HEK293 (cell line): ENCODE data around the gene SZRD1.
A peak's percentile ranks its signal among the peaks of the same experiment; 100 is the strongest.

ENCODE experiments used
- KLF7 ChIP-seq: fragments of 450-650 bp; formaldehyde crosslinking; IDR thresholded peaks from 2 replicates; pipeline ENCODE4 v1.5.1; 2016; ENCODE audit warnings: missing biosample characterization, missing genetic modification characterization, borderline replicate concordance
- SP7 ChIP-seq: fragments of 450-650 bp; formaldehyde crosslinking; IDR thresholded peaks from 2 replicates; pipeline ENCODE4 v1.5.1; 2016; ENCODE audit warnings: missing biosample characterization, missing genetic modification characterization
- TCF7L2 ChIP-seq: IDR thresholded peaks from 2 replicates; pipeline ENCODE4 v1.6.1; 2011; ENCODE audit warnings: low read depth, mild to moderate bottlenecking, inconsistent platforms, low read length, moderate library complexity, borderline replicate concordance
- ZBTB1 ChIP-seq: fragments of 450-650 bp; formaldehyde crosslinking; IDR thresholded peaks from 2 replicates; pipeline ENCODE4 v1.5.1; 2016; ENCODE audit warnings: missing biosample characterization, missing genetic modification characterization
- ZBTB11 ChIP-seq: fragments of 450-650 bp; formaldehyde crosslinking; conservative IDR thresholded peaks from 2 replicates; pipeline ENCODE4 v1.5.1; 2016; ENCODE audit warnings: low read depth, missing biosample characterization, missing genetic modification characterization
- ZNF221 ChIP-seq: fragments of 450-650 bp; formaldehyde crosslinking; IDR thresholded peaks from 2 replicates; pipeline ENCODE4 v1.5.1; 2017; ENCODE audit warnings: missing biosample characterization, missing genetic modification characterization, borderline replicate concordance
- ZNF26 ChIP-seq: fragments of 450-650 bp; formaldehyde crosslinking; IDR thresholded peaks from 2 replicates; pipeline ENCODE4 v1.5.1; 2016; ENCODE audit warnings: missing biosample characterization, missing genetic modification characterization
- ZNF362 ChIP-seq: fragments of 450-650 bp; formaldehyde crosslinking; IDR thresholded peaks from 2 replicates; pipeline ENCODE4 v1.5.1; 2016; ENCODE audit warnings: missing biosample characterization, missing genetic modification characterization
- ZNF366 ChIP-seq: fragments of 450-650 bp; formaldehyde crosslinking; conservative IDR thresholded peaks from 2 replicates; pipeline ENCODE4 v1.5.1; 2016; ENCODE audit warnings: missing biosample characterization, missing genetic modification characterization
- ZNF488 ChIP-seq: fragments of 450-650 bp; formaldehyde crosslinking; IDR thresholded peaks from 2 replicates; pipeline ENCODE4 v1.5.1; 2016; ENCODE audit warnings: missing biosample characterization, missing genetic modification characterization
- ZNF521 ChIP-seq: fragments of 450-650 bp; formaldehyde crosslinking; IDR thresholded peaks from 2 replicates; pipeline ENCODE4 v1.5.1; 2017; ENCODE audit warnings: missing biosample characterization, mild to moderate bottlenecking, missing genetic modification characterization
- ZNF596 ChIP-seq: fragments of 450-650 bp; IDR thresholded peaks from 2 replicates; pipeline ENCODE4 v1.5.0; 2018; ENCODE audit warnings: missing biosample characterization, mild to moderate bottlenecking, missing genetic modification characterization, moderate library complexity
- ZNF626 ChIP-seq: fragments of 450-650 bp; sonication (Bioruptor Pico); formaldehyde crosslinking; IDR thresholded peaks from 2 replicates; pipeline ENCODE4 v1.5.1; 2018; ENCODE audit warnings: missing biosample characterization, missing genetic modification characterization, inconsistent platforms
- ZNF658 ChIP-seq: fragments of 450-650 bp; formaldehyde crosslinking; IDR thresholded peaks from 2 replicates; pipeline ENCODE4; 2016; ENCODE audit warnings: missing biosample characterization, missing genetic modification characterization
- ZNF660 ChIP-seq: fragments of 450-650 bp; IDR thresholded peaks from 2 replicates; pipeline ENCODE4 v1.5.1; 2018; ENCODE audit warnings: missing biosample characterization, mild to moderate bottlenecking, missing genetic modification characterization
- ZNF670 ChIP-seq: fragments of 450-650 bp; formaldehyde crosslinking; IDR thresholded peaks from 2 replicates; pipeline ENCODE4 v1.5.1; 2016; ENCODE audit warnings: missing biosample characterization, missing genetic modification characterization, low read depth
- TF ChIP-seq, protein P1 (sequence below): fragments of 450-650 bp; formaldehyde crosslinking; optimal IDR thresholded peaks from 2 replicates; pipeline ENCODE3; 2016; ENCODE audit warnings: missing biosample characterization, mild to moderate bottlenecking, missing genetic modification characterization
- TF ChIP-seq, protein P2 (sequence below): fragments of 450-650 bp; formaldehyde crosslinking; IDR thresholded peaks from 2 replicates; pipeline ENCODE4 v1.5.1; 2016; ENCODE audit warnings: missing biosample characterization, missing genetic modification characterization
- TF ChIP-seq, protein P3 (sequence below): fragments of 450-650 bp; formaldehyde crosslinking; IDR thresholded peaks from 2 replicates; pipeline ENCODE4 v1.5.1; 2016; ENCODE audit warnings: missing biosample characterization, missing genetic modification characterization

SZRD1 gene

DNA sequence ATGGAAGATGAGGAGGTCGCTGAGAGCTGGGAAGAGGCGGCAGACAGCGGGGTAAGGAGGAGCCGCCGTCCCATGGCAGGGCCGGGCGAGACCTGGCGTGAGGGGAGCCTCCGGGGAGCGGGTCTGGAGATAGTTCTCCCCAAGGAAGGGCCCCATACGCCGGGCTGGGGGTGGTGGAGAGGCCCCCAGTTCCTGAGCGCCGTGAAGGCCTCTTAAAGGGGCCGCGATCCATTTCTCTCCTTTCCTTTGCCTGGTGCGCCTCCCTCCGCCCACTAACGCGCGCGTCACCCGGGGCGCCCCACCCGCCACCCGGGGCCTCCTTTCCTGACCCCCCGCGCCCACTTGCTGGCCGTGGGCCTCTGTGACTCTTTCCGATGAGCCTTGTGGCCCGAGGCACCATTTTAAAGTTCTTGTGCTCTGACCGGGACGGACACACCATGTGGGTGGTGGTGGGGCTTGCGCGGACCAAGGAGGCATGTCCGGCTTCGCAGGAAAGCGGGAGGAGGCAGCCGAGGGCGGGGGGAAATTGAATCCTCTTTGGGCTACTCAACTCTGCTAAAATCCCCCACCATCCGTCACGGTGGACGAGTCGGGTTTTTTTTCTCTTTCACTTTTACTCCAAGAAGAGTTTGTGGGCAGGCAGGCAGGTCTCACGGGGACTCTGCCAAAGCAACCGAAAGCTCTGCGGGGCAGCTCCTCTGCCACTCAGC lies 371 bp downstream of the SZRD1 start (continued):
- TF ChIP-seq ZBTB11 (tag by site-specific recombination), result peak; percentile 42; the same call in 1 of the 2 replicates
- TF ChIP-seq ZNF660 (tag by site-specific recombination), result no peak
- TF ChIP-seq ZBTB1 (tag by site-specific recombination), result peak; percentile 43; the same call in 1 of the 2 replicates
- TF ChIP-seq ZNF366 (tag by site-specific recombination), result peak; percentile 65
- no peak for TF ChIP-seq ZNF26 (tag by site-specific recombination)
- TF ChIP-seq ZNF626, result no peak
- TF ChIP-seq ZNF670, result no peak
- no peak for TF ChIP-seq ZNF221 (tag by site-specific recombination)
- TF ChIP-seq KLF7 (tag by site-specific recombination), result no peak
- peak; percentile 87 for TF ChIP-seq SP7 (tag by site-specific recombination)
- no peak for TF ChIP-seq ZNF596 (tag by site-specific recombination)
- TF ChIP-seq ZNF488 (tag by site-specific recombination), result no peak
- TF ChIP-seq, protein P1, sequence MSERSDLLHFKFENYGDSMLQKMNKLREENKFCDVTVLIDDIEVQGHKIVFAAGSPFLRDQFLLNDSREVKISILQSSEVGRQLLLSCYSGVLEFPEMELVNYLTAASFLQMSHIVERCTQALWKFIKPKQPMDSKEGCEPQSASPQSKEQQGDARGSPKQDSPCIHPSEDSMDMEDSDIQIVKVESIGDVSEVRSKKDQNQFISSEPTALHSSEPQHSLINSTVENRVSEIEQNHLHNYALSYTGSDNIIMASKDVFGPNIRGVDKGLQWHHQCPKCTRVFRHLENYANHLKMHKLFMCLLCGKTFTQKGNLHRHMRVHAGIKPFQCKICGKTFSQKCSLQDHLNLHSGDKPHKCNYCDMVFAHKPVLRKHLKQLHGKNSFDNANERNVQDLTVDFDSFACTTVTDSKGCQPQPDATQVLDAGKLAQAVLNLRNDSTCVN, result peak; percentile 91
- TF ChIP-seq, protein P2, sequence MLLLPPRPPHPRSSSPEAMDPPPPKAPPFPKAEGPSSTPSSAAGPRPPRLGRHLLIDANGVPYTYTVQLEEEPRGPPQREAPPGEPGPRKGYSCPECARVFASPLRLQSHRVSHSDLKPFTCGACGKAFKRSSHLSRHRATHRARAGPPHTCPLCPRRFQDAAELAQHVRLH (tag by site-specific recombination), result no peak
- TF ChIP-seq, protein P3, sequence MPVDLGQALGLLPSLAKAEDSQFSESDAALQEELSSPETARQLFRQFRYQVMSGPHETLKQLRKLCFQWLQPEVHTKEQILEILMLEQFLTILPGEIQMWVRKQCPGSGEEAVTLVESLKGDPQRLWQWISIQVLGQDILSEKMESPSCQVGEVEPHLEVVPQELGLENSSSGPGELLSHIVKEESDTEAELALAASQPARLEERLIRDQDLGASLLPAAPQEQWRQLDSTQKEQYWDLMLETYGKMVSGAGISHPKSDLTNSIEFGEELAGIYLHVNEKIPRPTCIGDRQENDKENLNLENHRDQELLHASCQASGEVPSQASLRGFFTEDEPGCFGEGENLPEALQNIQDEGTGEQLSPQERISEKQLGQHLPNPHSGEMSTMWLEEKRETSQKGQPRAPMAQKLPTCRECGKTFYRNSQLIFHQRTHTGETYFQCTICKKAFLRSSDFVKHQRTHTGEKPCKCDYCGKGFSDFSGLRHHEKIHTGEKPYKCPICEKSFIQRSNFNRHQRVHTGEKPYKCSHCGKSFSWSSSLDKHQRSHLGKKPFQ (tag by site-specific recombination), result no peak
- no peak for TF ChIP-seq ZNF521 (tag by site-specific recombination)
- no peak for TF ChIP-seq TCF7L2
- no peak for TF ChIP-seq ZNF658 (tag by site-specific recombination)
- TF ChIP-seq ZNF362 (tag by site-specific recombination), result no peak
